OCI-LY7 (cell line): ENCODE data around the gene PRM2. TPM values are rescaled to one million over a fixed set of nuclear protein-coding genes. Genes with fewer than 3 reads are reported as not detected.
A peak's percentile ranks its signal among the peaks of the same experiment; 100 is the strongest.

ENCODE experiments used
- BruUV-seq: library from RNA; stranded (reverse); fragments of 400-500 nt; replicated peaks from 2 replicates; lab custom pipeline; 2021; lab: Mats Ljungman, UMichigan
- CTCF ChIA-PET: fragments of 300-600 bp; sonication (Branson Sonifier 250); formaldehyde crosslinking; loops from one replicate; lab custom pipeline; 2022; ENCODE audit warnings: antibody characterized with exemption; ENCODE audit not compliant: unreplicated experiment; lab: Charles Lee
- POLR2A ChIA-PET: fragments of 300-600 bp; sonication (Branson Sonifier 250); formaldehyde crosslinking; loops from one replicate; lab custom pipeline; 2022; ENCODE audit warnings: antibody characterized with exemption; lab: Charles Lee
- DNase-seq: peaks from one replicate; pipeline ENCODE4 v3.0.0-alpha.2; 2015; ENCODE audit warnings: low spot score
- H2AFZ ChIP-seq: fragments of 200-600 bp; sonication (generic), shearing (Covaris generic); 2 replicates; pipeline ENCODE4 v1.6.1; 2014; ENCODE audit warnings: mild to moderate bottlenecking, antibody characterized with exemption, low read length, moderate library complexity
- H3K27ac ChIP-seq: fragments of 200-600 bp; sonication (generic); 2 replicates; pipeline ENCODE4 v1.5.1; 2014; ENCODE audit warnings: mixed run types, low read depth, mild to moderate bottlenecking, moderate library complexity, low read length, inconsistent platforms; ENCODE audit not compliant: poor library complexity, severe bottlenecking
- H3K36me3 ChIP-seq: fragments of 200-600 bp; sonication (generic); 2 replicates; pipeline ENCODE4 v1.6.1; 2014; ENCODE audit warnings: mild to moderate bottlenecking, antibody characterized with exemption, low read length, moderate library complexity, mixed read lengths; ENCODE audit not compliant: insufficient read depth
- H3K4me1 ChIP-seq: fragments of 200-600 bp; sonication (generic); 2 replicates; pipeline ENCODE4 v1.5.1; 2014; ENCODE audit warnings: mild to moderate bottlenecking, low read length; ENCODE audit not compliant: insufficient read depth, poor library complexity, severe bottlenecking
- H3K4me2 ChIP-seq: fragments of 200-600 bp; sonication (generic); 2 replicates; pipeline ENCODE4 v1.6.1; 2014; ENCODE audit warnings: mild to moderate bottlenecking, low read length
- H3K4me3 ChIP-seq: fragments of 200-600 bp; sonication (generic); 2 replicates; pipeline ENCODE4 v1.5.1; 2014; ENCODE audit warnings: mild to moderate bottlenecking, low read depth, low read length; ENCODE audit not compliant: poor library complexity, severe bottlenecking
- H3K79me2 ChIP-seq: fragments of 200-600 bp; sonication (generic); 2 replicates; pipeline ENCODE4 v1.6.1; 2016; ENCODE audit warnings: low read depth, mild to moderate bottlenecking, low read length, moderate library complexity, mixed read lengths; ENCODE audit not compliant: insufficient read depth
- H3K9me2 ChIP-seq: fragments of 200-600 bp; sonication (generic); 2 replicates; pipeline ENCODE4 v1.6.1; 2016; ENCODE audit warnings: mild to moderate bottlenecking, low read length, mixed read lengths; ENCODE audit not compliant: insufficient read depth
- H3K9me3 ChIP-seq: fragments of 200-600 bp; sonication (generic); 2 replicates; pipeline ENCODE4 v1.6.1; 2014; ENCODE audit warnings: mild to moderate bottlenecking, mixed run types, low read length, mixed read lengths
- H4K20me1 ChIP-seq: fragments of 200-600 bp; sonication (generic); 2 replicates; pipeline ENCODE4 v1.6.1; 2014; ENCODE audit warnings: mild to moderate bottlenecking, antibody characterized with exemption, low read length, moderate library complexity, mixed read lengths; ENCODE audit not compliant: insufficient read depth
- CTCF ChIP-seq: fragments of 200-600 bp; sonication (generic); conservative IDR thresholded peaks from 2 replicates; pipeline ENCODE4 v1.5.1; 2014; ENCODE audit warnings: mild to moderate bottlenecking, antibody characterized with exemption, low read length, moderate library complexity, mixed read lengths
- EZH2phosphoT487 ChIP-seq: fragments of 200-600 bp; sonication (generic); IDR thresholded peaks from 2 replicates; pipeline ENCODE4 v1.6.1; 2018; ENCODE audit warnings: low read depth, borderline replicate concordance, mild to moderate bottlenecking, mixed run types, antibody characterized with exemption, low read length, moderate library complexity, mixed read lengths
- intact Hi-C: fragments of 100-400 bp; cut with micrococcal nuclease; formaldehyde crosslinking; loops from one replicate; pipeline ENCODE4 v1.10.0; 2022; ENCODE audit not compliant: unreplicated experiment
- total RNA-seq, 2 experiments: library from RNA; depleted of rRNA in 1 of 2; stranded (reverse); fragments of >200 nt in 1 of 2; shearing (Covaris generic) in 1 of 2; gene quantifications; 2 replicates each; pipeline ENCODE4 v1.2.3, GENCODE V29; 2014 to 2022

PRM2 gene
- total RNA-seq, 2 experiments from 2014 or later = not detected

DNA sequence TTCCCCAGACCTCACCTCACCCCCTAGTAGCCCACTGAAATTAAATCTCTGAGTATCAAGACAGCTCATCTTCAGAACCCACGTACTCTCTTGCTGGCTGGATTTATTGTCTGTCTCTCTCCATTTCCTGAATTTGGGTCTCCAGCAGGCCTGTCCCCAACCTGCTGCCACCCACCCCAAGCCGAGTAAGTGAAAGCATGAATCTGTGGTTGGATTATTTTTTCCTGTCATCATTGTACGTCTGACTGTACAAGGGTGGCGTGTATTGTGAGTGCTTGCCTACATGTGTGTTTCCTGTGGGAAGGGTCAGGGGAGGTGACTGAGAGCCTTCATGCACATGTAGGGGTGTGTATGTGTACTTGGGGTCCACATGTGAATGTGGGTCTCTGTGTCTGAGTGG is 12.5 kb downstream of the PRM2 start:
- Histone ChIP-seq H3K4me3 (no peak overlapping the region), H4K20me1 (no peaks in the 10 kb centered on the region), H3K79me2 (no peaks in the 10 kb centered on the region), H3K9me2 (no peaks in the 10 kb centered on the region), H3K9me3 (no peaks in the 10 kb centered on the region), H3K36me3 (no peaks in the 10 kb centered on the region), H3K27ac (peak overlapping the region; percentile 3), H3K4me2 (peak overlapping the region; percentile 43), H2AFZ (peak overlapping the region; percentile 84), H3K4me1 (peaks cover 25% of the 10 kb centered on the region)
- TF ChIP-seq CTCF = no peak
- no peak for TF ChIP-seq EZH2phosphoT487
- no TSS peak for BruUV-seq
- intact Hi-C loops = no loop called here
- DNase-seq = no peak
- POLR2A ChIA-PET = interaction anchor here (0.6 kb wide), 2 partner anchors 31 to 107 kb away, joined by 3 to 4 read pairs; no protein-coding TSS in a partner anchor
- CTCF ChIA-PET = no interaction called here

DNA sequence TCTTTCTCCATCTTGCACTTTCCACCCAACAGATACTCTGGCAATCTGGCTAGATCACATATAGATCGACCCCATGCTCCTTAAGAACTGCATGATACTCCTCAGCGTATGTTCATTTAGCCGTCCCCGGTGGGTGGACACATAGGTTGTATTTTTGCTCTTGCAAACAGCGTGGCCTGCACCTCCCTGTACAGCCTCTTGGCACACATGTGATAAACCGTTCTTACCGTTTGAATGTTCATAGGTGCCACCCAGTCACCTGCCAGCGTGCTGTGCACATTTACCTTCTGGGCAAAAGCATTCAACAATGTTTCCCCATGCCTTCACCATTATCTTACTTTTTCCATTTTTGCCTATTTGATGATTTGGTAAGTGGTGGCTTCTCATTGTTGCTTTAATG is 13.4 kb downstream of the PRM2 start:
- no peak overlapping the region for H3K4me3 ChIP-seq
- BruUV-seq = no TSS peak
- intact Hi-C loops = no loop called here
- no peaks in the 10 kb centered on the region for H3K79me2 ChIP-seq
- ChIA-PET POLR2A (no interaction called here), CTCF (no interaction called here)
- H2AFZ ChIP-seq = no peak overlapping the region
- no peak overlapping the region for H3K27ac ChIP-seq
- TF ChIP-seq CTCF = no peak
- no peak for TF ChIP-seq EZH2phosphoT487
- H4K20me1 ChIP-seq = no peaks in the 10 kb centered on the region
- H3K36me3 ChIP-seq = no peaks in the 10 kb centered on the region
- peaks cover 33% of the 10 kb centered on the region for H3K4me1 ChIP-seq
- H3K4me2 ChIP-seq = no peak overlapping the region
- no peaks in the 10 kb centered on the region for H3K9me3 ChIP-seq
- DNase-seq = no peak
- H3K9me2 ChIP-seq = no peaks in the 10 kb centered on the region

DNA sequence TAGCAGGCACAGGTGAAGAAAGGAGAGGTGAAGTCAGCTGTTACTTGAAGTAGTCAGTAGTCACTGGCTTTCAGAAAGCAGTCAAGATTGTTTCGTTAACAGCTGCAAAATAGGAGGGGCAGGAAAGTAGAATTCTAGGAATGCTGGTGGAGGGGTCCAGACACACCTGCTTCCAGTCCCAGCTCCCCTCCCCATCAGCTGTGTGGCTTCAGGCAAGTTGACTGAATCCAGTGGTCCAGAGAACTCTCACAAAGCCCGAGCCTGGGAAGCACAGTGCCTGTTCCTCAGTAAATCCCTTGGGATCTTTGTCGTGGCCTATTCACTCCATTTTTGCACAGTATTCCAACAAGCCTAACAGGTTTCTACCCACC is 15.7 kb downstream of the PRM2 start:
- no peaks in the 10 kb centered on the region for H4K20me1 ChIP-seq
- no peak for DNase-seq
- H3K9me2 ChIP-seq = no peaks in the 10 kb centered on the region
- no peak overlapping the region for H3K4me2 ChIP-seq
- no peak overlapping the region for H2AFZ ChIP-seq
- BruUV-seq = no TSS peak
- ChIA-PET POLR2A (interaction anchor here (0.5 to 2.9 kb wide), 3 partner anchors 38 to 106 kb away, joined by 3 to 11 read pairs (median 4); no protein-coding TSS in a partner anchor), CTCF (interaction anchor here (0.6 kb wide), 1 partner anchor 92 kb away, joined by 3 read pairs; no protein-coding TSS in a partner anchor)
- no peak for TF ChIP-seq CTCF
- TF ChIP-seq EZH2phosphoT487 = no peak
- peaks cover 1% of the 10 kb centered on the region; the same call in 1 of the 2 replicates for H3K79me2 ChIP-seq
- intact Hi-C loops = no loop called here
- no peaks in the 10 kb centered on the region for H3K9me3 ChIP-seq
- no peak overlapping the region for H3K4me3 ChIP-seq
- peaks cover 1% of the 10 kb centered on the region; the same call in 1 of the 2 replicates for H3K36me3 ChIP-seq
- H3K4me1 ChIP-seq = peaks cover 46% of the 10 kb centered on the region
- H3K27ac ChIP-seq = no peak overlapping the region
